GM20431 (cell line): ENCODE data around the gene SWAP70.

Source experiments
- in situ Hi-C: fragments of 300-500 bp; cut with MseI, MboI; formaldehyde crosslinking; loops from one replicate; pipeline ENCODE4 v1.15.0; 2020; ENCODE audit warnings: low sequenced_read_pairs; ENCODE audit not compliant: unreplicated experiment

Gene SWAP70

GRCh38 chr11:9716275-9717039, 52.6 kb downstream of the SWAP70 start:
- in situ Hi-C loops, result no loop called here

GRCh38 chr11:9717040-9717357, 53.1 kb downstream of the SWAP70 start:
- in situ Hi-C loops, result no loop called here

DNA sequence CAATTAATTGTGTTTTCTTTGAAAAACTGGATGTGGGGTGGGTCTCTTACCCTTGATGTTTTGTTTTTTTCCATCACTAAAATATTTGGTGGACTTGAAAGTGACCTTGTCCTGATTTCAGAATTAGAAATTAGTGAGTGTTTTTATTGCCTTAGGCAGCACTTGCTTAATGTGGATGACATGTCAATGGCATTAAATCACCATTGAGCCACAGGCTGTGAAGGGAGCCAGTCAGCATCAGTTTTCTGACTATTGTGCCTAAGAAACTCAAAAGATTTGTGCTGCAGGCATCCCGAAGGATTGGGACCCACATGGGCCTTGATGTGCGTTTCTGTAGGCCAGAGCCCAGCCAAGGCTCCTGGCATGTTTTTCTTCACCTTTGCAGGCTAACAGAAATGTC, 53.8 kb downstream of the SWAP70 start:
- in situ Hi-C loops, result no loop called here

DNA sequence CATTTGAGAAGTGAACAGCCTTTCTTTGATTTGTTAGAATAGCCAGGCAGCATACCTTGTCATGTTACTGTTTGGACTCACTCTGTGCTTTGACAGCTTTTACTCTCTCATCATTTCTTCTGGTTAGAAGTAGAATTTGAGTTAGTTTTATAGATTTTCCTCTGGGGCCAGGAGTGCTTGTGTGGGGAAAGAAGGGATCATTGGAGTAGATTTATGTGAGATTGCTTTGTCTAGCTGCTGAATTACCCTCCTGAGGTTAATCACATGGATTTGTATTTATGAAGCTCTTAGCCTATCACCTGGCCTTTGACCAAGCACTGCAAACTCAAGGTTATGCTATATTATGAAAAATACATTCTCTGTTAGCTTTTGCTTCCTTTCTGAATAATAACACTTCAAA, 54.3 kb downstream of the SWAP70 start:
- in situ Hi-C loops, result no loop called here

DNA sequence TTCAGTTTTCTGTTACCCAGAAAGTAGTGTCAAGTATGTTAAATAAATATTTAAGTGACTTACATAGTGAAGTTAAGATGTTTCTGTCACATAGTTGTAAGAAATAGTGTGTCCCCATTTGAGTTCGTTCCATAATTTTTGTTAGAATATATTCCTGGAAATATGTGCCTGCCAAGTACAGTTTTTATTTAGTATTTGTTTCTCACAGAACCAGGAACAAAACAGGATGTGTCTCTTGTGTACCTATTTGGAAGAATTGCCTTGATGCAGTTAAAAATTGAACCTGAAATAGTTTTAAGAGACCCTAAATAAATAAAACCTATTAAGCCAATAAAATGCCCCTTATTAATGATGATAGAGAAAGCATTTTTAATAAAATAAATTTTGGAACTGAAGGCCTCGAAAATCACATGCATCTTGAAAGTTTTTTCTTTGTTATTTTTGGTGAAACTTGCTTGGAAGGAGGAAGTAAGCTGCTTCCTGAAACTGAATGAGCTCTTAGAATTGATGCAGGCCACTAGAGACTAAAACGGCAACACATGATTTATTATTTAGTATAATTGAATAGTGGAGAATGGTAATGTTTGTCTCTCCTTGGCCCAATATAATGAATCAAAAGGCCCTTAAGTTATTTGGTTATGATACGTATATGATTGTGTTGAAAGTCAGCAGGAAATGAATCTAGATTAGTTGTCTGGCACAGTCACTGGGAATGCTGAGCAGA, 55.9 kb downstream of the SWAP70 start:
- in situ Hi-C loops, result no loop called here

DNA sequence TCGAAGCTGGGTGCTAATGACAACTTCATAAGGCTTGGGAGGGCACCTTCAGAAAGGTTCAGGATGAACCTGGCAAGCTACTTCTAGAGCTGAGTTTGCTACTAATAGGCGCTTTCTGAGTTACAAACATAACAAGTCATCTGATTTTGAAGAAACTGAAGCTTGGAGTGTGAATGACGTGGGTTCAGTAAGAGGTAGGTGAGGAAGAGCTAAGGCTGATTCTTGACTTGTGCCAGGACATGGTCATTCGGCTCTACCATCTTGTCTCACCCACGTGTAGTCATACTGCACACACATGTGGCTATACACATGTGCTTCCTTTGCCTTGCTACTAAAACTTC, 56.4 kb downstream of the SWAP70 start:
- in situ Hi-C loops, result no loop called here

- in situ Hi-C loops, result no loop called here
These were observed 58.1 kb downstream of the SWAP70 start for GRCh38 chr11:9722023-9722422.

- in situ Hi-C loops, result no loop called here
These were observed 59.0 kb downstream of the SWAP70 start for GRCh38 chr11:9722893-9723292.

- in situ Hi-C loops, result no loop called here
These were observed 62.6 kb downstream of the SWAP70 start for GRCh38 chr11:9726321-9727022.

- in situ Hi-C loops, result no loop called here
These were observed 64.2 kb downstream of the SWAP70 start for GRCh38 chr11:9728058-9728457.

- in situ Hi-C loops, result no loop called here
These were observed 67.4 kb downstream of the SWAP70 start for GRCh38 chr11:9731256-9731655.

DNA sequence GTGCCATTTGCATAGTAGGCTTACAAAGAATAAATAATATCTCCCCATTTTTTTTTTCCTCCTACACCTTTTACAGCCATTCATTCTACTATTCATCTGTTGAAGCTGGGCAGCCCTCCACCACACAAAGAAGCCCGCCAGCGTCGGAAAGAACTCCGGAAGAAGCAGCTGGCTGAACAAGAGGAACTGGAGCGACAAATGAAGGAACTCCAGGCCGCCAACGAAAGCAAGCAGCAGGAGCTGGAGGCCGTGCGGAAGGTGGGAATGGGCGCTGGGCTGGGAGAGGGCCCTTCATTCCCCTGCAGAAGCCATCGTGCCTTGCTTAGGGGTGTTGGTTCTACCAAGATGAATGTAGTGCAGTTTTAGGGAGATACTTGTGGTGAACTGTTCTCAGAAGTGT, 68.6 kb downstream of the SWAP70 start:
- in situ Hi-C loops, result no loop called here

GRCh38 chr11:9733212-9733611, 69.3 kb downstream of the SWAP70 start:
- in situ Hi-C loops, result no loop called here

GRCh38 chr11:9735236-9735635, 71.4 kb downstream of the SWAP70 start:
- in situ Hi-C loops, result no loop called here

DNA sequence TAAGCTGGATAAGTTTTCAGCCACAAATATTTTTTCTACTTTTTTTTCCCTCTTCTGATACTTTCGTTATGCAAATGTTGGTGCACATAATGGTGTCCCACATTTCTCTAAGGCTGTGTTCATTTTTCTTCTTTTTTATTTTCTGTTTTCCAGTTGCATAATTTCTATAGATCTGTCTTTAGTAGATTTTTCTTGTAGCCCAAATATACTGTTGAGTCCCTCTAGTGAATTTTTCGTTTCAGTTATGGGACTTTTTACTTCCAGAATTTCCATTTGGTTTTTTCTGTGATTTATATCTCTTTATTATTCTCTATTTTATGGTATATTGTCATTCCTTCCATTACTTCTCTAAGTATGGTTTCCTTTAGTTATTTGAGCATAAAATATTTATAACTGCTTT, 72.0 kb downstream of the SWAP70 start:
- in situ Hi-C loops, result no loop called here

DNA sequence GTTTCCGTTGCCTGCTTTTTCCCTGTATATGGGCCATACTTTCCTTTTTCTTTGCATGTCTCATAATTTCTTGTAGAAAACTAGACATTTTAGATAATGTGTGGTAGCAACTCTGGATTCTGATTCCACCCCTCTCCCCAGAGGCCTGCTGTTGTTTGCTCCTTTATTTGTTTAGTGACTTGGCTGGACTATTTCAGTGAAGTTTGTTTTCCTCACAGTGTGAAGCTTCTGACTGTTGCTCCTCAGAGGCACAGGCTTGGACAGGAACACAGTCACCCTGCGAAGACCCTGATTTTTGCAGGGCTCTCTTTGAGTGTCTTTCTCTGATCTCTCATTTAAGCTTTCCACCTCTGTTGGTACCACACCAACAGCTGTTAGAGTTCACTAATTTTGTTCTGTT, 72.5 kb downstream of the SWAP70 start:
- in situ Hi-C loops, result no loop called here

GRCh38 chr11:9738116-9738515, 74.2 kb downstream of the SWAP70 start:
- in situ Hi-C loops, result no loop called here

DNA sequence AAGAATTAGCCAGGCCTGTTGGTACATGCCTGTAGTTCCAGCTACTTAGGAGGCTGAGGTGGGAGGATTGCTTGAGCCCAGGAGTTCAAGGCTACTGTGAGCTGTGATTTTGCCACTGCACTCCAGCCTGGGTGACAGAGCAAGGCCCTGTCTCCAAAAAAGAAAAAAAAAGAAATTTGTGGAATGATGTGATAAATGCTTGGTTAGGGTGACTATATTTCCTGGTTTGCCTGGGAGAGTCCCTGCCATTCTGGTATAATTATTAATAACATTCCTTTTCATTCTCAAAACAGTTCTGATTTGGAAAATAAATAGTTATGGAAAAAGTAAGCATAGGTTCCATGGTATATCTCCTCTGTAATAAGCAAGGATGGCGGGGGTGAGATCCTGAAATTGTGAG, 74.8 kb downstream of the SWAP70 start:
- in situ Hi-C loops, result no loop called here

DNA sequence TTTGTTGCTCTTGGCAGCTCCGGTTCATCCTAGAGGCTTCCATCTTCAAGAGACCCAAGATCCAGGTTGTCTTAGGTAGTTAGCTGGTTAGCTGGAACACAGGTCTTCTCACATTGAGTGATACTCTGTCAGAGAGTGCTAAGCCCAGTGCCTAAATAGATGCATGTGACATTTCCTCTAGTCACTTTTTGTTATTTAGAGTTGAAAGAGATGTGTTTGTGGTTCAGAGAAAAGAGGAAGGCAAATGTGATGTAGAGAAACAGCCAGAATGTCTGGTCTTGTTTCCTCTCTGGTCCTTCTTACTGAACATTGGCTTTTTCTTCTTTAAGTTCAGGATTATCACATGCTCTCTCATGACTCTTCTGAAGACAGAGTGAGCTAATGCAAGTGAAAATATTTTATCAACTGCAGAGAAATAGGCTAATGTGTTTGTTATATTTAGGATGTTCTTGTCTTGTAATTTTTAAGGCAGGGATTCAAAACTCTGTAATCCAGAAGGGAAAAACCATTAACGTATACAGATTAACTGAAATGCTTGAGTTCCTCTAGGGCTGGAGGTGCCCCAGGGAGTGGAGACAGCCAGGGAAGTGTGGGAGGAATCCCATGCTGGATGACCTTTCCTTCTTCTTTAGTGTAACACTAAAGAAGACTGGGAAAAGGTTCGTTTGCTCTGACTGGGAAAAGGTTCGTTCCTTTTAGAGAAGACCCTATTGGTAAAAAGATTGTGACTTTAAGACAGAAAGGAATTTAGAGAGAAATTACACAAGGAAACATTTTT, 75.4 kb downstream of the SWAP70 start:
- in situ Hi-C loops, result no loop called here

GRCh38 chr11:9740202-9740883, 76.5 kb downstream of the SWAP70 start:
- in situ Hi-C loops, result loop anchor here (10.0 kb wide), 1 partner anchor 126 kb away; no protein-coding TSS in a partner anchor
